Heart right ventricle (tissue), 16 donors: ENCODE results near the gene LMF2. TPM values are rescaled to one million over a fixed set of nuclear protein-coding genes. Genes with fewer than 3 reads are reported as not detected.

Experiments
- ATAC-seq, 8 donors: fragments of 200-7000 bp; cut with Tn5 transposase; one replicate each; pipeline ENCODE4 v1.9.1; 2020; ENCODE audit warnings: mild to moderate bottlenecking in 8 of 8, moderate library complexity in 8 of 8, moderate number of reproducible peaks in 1 of 8
- DNase-seq, 2 donors: peaks; one replicate each; pipeline ENCODE4 v3.0.0-alpha.2; 2020
- H3K27ac ChIP-seq, 10 donors: fragments of 200-600 bp; sonication (generic) in 2 of 10; one replicate each; pipeline versions ENCODE4 v1.5.0 to v1.8.0; 2020 to 2022; ENCODE audit warnings: mild to moderate bottlenecking in 3 of 10
- H3K27me3 ChIP-seq, 7 donors: fragments of 200-600 bp; one replicate each; pipeline ENCODE4 v1.8.0; 2021 to 2022; ENCODE audit warnings: mild to moderate bottlenecking in 2 of 7
- H3K36me3 ChIP-seq, 9 donors: fragments of 200-600 bp; sonication (generic) in 1 of 9; one replicate each; pipeline versions ENCODE4 v1.5.0 to v1.8.0; 2020 to 2022; ENCODE audit warnings: mild to moderate bottlenecking in 2 of 9
- H3K4me1 ChIP-seq, 9 donors: fragments of 200-600 bp; sonication (generic) in 1 of 9; one replicate each; pipeline versions ENCODE4 v1.5.0 to v1.8.0; 2020 to 2022; ENCODE audit warnings: mild to moderate bottlenecking in 4 of 9
- H3K4me3 ChIP-seq, 10 donors: fragments of 200-600 bp; sonication (generic) in 2 of 10; one replicate each; pipeline versions ENCODE4 v1.5.0 to v1.8.0; 2020 to 2022; ENCODE audit warnings: mild to moderate bottlenecking in 7 of 10, moderate library complexity in 2 of 10
- H3K9me3 ChIP-seq, 11 donors: fragments of 200-600 bp in 10 of 11; sonication (generic) in 2 of 11; one replicate each; pipeline versions ENCODE4 v1.5.0 to v1.8.0; 2013 to 2022; ENCODE audit warnings: mild to moderate bottlenecking in 2 of 11, control low read depth in 1 of 11, moderate library complexity in 1 of 11
- CTCF ChIP-seq, 9 donors: fragments of 200-600 bp; sonication (generic) in 2 of 9; IDR thresholded peaks; one replicate each; pipeline versions ENCODE4 v1.5.0 to v1.8.0; 2021 to 2022; ENCODE audit warnings: antibody characterized with exemption in 9 of 9, mild to moderate bottlenecking in 5 of 9, moderate library complexity in 1 of 9
- WGBS, 2 donors: extraction: QIAGEN DNeasy Blood & Tissue Kit; methylation state at CpG; one replicate each; pipeline ENCODE4 v1.1.7; 2013; ENCODE audit warnings: inconsistent platforms in 1 of 2; 5-methylcytosine and 5-hydroxymethylcytosine counted together
- intact Hi-C, 10 donors: fragments of 100-400 bp; cut with DNase I; formaldehyde crosslinking; loops; one replicate each; pipeline versions ENCODE4 v1.11.1 to v1.14.2; 2022
- polyA plus RNA-seq, 2 donors: library from polyadenylated mRNA; stranded (reverse); fragments of 200-250 nt; gene quantifications; one replicate each; pipeline ENCODE4 v1.2.3, GENCODE V29; 2013
- total RNA-seq, 10 donors: library from RNA; stranded (reverse); fragmentation: NEBNext Ultra II Directional in 3 of 10; extraction: Animal tissue kit (Norgen Biotek cat#: 25700) in 3 of 10; gene quantifications; one replicate each; pipeline versions ENCODE4 v1.2.1 to v1.2.4, GENCODE V29; 2021 to 2023
- donor health status: Arrhythmogenic right ventricular cardiomyopathy.
- donor health status: ischemic (EF 13 %, LVEDD 7.1; RV severe dilation, severe dysfunction).
- donor health status: healthy with polysubstance abuse.
- donor health status: DM: no; HTN: yes; CAD: no.
- donor health status: DM: no; HTN: no; CAD: no.
- donor health status: ischemic (EF 25% LVEDD 6.9; RV normal size, moderate dysfunction).
- donor health status: ischemic (EF 25% LVEDD 5.7; RV mildly dilated, moderate dysfunction).
- donor health status: healthy.
- donor health status: DM: yes; HTN: yes; CAD: no.
- donor health status: Ischemic cardiomyopathy.
- donor health status: ischemic (EF 35%, LVEDD 5.7; RV mildly dilated, moderate dysfunction).
- donor health status: nonischemic (EF 11% LVEDD 7.7; RV severe dilation, severe dysfunction).
- donor health status: DM: yes; HTN: yes; CAD: no.
- donor health status: PGD.
- donor health status: ischemic (EF 29% LVEDD 5.4; RV normal size, mild dysfunction).
- donor health status: nonischemic (EF 23%, LVEDD 6.1; RV moderate dilation, normal function).

The LMF2 gene
- total and polyA plus RNA-seq, 12 donors = 18.8 to 42.5 (median 25.4) TPM

DNA sequence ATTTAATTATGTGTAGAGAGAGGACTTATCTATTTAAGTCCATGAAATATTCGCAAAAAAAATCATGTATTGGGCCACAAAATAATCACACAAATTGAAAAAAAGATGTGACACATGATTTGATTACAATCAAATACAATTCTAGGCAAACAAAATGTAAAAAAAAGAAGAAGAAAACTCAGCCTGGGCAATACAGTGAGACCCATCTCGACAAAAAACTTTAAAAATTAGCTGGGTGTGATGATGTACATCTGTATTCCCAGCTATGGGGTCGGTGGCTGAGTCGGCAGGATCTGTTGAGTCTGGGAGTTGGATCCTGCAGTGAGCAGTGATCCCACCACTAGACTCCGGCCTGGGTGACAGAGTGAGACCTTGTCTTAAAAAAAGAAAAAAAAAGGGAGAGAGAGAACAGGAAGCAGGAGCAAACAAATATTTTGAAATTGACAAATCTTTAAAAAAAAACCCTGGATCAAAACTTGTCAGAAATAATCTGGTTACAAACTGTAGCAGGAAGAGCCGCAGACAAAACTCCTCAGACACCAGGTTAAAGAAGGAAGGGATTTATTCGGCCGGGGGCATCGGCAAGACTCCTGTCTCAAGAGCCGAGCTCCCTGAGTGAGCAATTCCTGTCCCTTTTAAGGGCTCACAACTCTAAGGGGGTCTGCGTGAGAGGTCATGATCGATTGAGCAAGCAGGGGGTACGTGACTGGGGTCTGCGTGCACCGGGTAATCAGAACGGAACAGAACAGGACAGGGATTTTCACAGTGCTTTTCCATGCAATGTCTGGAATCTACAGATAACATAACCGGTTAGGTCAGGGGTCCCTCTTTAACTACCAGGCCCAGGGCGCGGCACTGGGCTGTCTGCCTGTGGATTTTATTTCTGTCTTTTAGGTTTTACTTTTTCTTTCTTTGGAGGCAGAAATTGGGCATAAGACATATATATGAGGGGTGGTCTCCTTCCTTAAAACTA, 25.6 kb upstream of the LMF2 start:
- Histone ChIP-seq H3K27ac (peak overlapping the region; percentile 84 to 99 (median 95)), H3K36me3 (peaks cover 0 to 9% (median 0%) of the 10 kb centered on the region in 9 donors), H3K4me3 (peak overlapping the region in 8 of 10 donors; percentile 57 to 86 (median 73)), H3K9me3 (no peaks in the 10 kb centered on the region), H3K4me1 (peaks cover 9 to 70% (median 36%) of the 10 kb centered on the region in 9 donors), H3K27me3 (peaks cover 3 to 63% (median 25%) of the 10 kb centered on the region in 7 donors)
- no peak for ATAC-seq
- TF ChIP-seq CTCF (IDR thresholded peaks at IDR 0.05) = no peak
- intact Hi-C loops = loop anchor here in 2 of 10 donors (5.0 kb wide), 1 partner anchor 89 kb away; no protein-coding TSS in a partner anchor
- WGBS, 2 donors = 70% methylated on average over 19 of the region's 19 CpGs
- no peak for DNase-seq

DNA sequence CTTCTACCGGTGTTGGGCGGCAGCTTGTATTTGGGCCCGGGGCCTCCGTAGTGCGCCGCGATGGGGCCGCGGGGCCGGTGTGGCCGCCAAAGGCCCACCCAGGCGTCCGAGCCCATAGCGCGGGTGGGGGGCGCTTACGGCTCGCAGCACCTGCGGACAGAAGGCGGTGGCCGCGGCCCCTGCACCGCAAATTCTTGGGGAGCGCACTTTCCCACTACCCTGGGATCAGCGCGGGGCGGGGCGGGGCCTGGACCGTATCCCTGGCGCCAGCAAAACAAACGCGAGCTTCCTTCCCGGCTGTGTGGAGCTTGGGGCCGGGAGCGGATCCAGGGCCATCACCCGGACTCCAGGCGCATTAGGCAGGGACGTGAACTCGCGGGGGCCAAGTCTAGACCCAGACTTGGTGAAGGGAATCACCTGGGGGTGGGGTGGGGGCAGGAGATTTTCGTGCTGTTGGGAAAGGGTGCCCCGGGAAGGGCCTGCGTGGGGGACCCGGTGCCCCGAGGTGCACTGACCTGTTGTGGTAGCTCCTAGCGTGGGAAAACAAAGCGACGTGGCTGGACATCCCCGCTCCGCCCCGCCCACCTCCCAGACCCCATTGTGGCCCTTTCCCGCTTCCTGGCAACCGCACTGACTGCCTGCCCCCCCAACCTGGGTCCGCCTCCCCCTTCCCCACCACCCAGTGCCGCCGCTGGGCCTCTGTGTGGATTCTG, 24.6 kb upstream of the LMF2 start:
- Histone ChIP-seq H3K9me3 (no peaks in the 10 kb centered on the region), H3K27ac (peak overlapping the region; percentile 84 to 99 (median 95)), H3K4me3 (peak overlapping the region; percentile 40 to 86 (median 71)), H3K4me1 (peaks cover 9 to 70% (median 39%) of the 10 kb centered on the region in 9 donors), H3K27me3 (peaks cover 3 to 63% (median 25%) of the 10 kb centered on the region in 7 donors), H3K36me3 (peaks cover 0 to 18% (median 0%) of the 10 kb centered on the region in 9 donors)
- no peak for TF ChIP-seq CTCF (IDR thresholded peaks at IDR 0.05)
- WGBS, 2 donors = 3% methylated on average over 44 to 56 of the region's 56 CpGs
- intact Hi-C loops = loop anchor here in 2 of 10 donors (5.0 kb wide), 1 partner anchor 90 kb away; no protein-coding TSS in a partner anchor
- ATAC-seq = peak; percentile 55 to 75 (median 68)
- DNase-seq = peak; percentile 87 to 90

GRCh38 chr22:50531546-50531961, 24.1 kb upstream of the LMF2 start:
- Histone ChIP-seq H3K27me3 (peaks cover 3 to 59% (median 25%) of the 10 kb centered on the region in 7 donors), H3K4me1 (peaks cover 9 to 70% (median 44%) of the 10 kb centered on the region in 9 donors), H3K36me3 (peaks cover 0 to 18% (median 0%) of the 10 kb centered on the region in 9 donors), H3K4me3 (peak overlapping the region; percentile 40 to 86 (median 71)), H3K27ac (peak overlapping the region; percentile 84 to 99 (median 95)), H3K9me3 (no peaks in the 10 kb centered on the region)
- intact Hi-C loops = loop anchor here in 2 of 10 donors (5.0 kb wide), 1 partner anchor 91 kb away; no protein-coding TSS in a partner anchor
- peak; percentile 52 to 67 for DNase-seq
- peak; percentile 5 to 31 (median 23) for ATAC-seq
- 1 to 2% methylated on average over 24 to 44 of the region's 44 CpGs for WGBS, 2 donors
- no peak for TF ChIP-seq CTCF (IDR thresholded peaks at IDR 0.05)
